ENCODE data around the gene LCLAT1. TPM values are rescaled to one million over a fixed set of nuclear protein-coding genes. Genes with fewer than 3 reads are reported as not detected.
"Not testable (repeated sequence)": the region's sequence is repeated elsewhere in the genome, so short reads cannot be mapped to it uniquely, and the experiment has no call there.

The LCLAT1 gene
- total RNA-seq, 1 donor from 2014 or later: 41.0 TPM

GRCh38 chr2:30504731-30505130 is 57.7 kb downstream of the LCLAT1 start:
- Histone ChIP-seq H3K27me3 (ENCODE audit: low read depth) (no peaks in the 10 kb centered on the region), H3K27ac (replicated peaks) (peak overlapping the region; percentile 3), H3K36me3 (peaks cover 5% of the 10 kb centered on the region), H3K4me3 (no peak overlapping the region), H3K9me3 (replicated peaks) (peaks cover 32% of the 10 kb centered on the region), H3K4me1 (peaks cover 57% of the 10 kb centered on the region)
- no peak for DNase-seq
- intact Hi-C loops (cut with micrococcal nuclease): no loop called here
- TF ChIP-seq, protein P1, sequence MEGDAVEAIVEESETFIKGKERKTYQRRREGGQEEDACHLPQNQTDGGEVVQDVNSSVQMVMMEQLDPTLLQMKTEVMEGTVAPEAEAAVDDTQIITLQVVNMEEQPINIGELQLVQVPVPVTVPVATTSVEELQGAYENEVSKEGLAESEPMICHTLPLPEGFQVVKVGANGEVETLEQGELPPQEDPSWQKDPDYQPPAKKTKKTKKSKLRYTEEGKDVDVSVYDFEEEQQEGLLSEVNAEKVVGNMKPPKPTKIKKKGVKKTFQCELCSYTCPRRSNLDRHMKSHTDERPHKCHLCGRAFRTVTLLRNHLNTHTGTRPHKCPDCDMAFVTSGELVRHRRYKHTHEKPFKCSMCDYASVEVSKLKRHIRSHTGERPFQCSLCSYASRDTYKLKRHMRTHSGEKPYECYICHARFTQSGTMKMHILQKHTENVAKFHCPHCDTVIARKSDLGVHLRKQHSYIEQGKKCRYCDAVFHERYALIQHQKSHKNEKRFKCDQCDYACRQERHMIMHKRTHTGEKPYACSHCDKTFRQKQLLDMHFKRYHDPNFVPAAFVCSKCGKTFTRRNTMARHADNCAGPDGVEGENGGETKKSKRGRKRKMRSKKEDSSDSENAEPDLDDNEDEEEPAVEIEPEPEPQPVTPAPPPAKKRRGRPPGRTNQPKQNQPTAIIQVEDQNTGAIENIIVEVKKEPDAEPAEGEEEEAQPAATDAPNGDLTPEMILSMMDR (IDR thresholded peaks at IDR 0.05; ENCODE audit: borderline replicate concordance): no peak

DNA sequence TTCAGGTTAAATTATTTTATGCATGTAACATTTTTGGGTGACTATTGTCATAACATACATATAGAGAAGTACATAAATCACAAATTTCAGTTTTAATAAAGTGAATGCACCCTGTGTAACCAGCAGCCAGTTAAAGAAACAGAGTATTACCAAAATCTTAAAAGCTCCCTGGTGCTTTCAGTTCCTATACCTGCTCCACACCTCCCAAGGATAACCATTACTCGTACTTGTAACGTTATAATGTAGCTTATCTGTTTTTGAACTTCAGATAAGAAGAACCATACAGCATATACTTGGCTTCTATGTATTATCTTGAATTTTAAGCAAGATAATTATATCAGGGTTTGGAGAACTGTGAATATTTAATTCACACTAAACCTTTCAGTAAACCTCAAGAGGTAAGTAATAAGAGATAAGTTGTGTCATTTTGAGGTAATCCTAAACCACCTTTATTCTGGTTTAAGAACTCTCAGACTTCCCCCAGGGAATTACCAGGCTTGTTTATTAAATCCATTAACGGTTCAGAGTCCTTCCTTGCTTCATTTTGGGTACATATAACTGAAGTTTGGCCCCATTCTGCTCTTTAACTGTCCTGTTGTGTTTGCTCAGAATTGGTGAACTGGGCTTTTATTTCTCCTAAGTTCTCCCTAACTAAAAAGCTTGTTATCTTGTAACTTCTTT is 58.6 kb downstream of the LCLAT1 start:
- intact Hi-C loops (cut with micrococcal nuclease): no loop called here
- Histone ChIP-seq H3K27me3 (ENCODE audit: low read depth) (no peaks in the 10 kb centered on the region), H3K4me3 (no peak overlapping the region), H3K36me3 (peaks cover 2% of the 10 kb centered on the region), H3K27ac (replicated peaks) (peak overlapping the region; percentile 24), H3K9me3 (replicated peaks) (peaks cover 25% of the 10 kb centered on the region), H3K4me1 (peaks cover 66% of the 10 kb centered on the region)
- DNase-seq: no peak
- TF ChIP-seq, protein P1 (IDR thresholded peaks at IDR 0.05; ENCODE audit: borderline replicate concordance): no peak

DNA sequence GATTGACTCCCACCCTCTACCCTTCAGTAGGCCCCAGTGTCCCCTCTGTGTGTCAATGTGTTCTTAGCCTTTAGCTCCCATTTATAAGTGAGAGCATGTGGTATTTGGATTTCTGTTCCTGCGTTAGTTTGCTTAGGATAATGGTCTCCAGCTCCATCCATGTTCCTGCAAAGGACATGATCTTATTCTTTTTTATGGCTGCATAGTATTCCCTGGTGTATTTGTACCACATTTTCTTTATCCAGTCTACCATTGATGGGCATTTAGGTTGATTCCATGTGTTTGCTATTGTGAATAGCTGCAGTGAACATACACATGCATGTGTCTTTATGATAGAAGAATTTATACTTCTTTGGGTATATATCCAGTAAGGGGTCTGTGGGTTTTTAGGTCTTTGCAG is 60.4 kb downstream of the LCLAT1 start:
- H3K4me1 ChIP-seq: peaks cover 77% of the 10 kb centered on the region

GRCh38 chr2:30509716-30510115 is 62.7 kb downstream of the LCLAT1 start:
- no peaks in the 10 kb centered on the region for H3K27me3 ChIP-seq (ENCODE audit: low read depth)
- no peak for DNase-seq
- H3K9me3 ChIP-seq (replicated peaks): peaks cover 14% of the 10 kb centered on the region
- intact Hi-C loops (cut with micrococcal nuclease): no loop called here
- peak overlapping the region; percentile 76 for H3K27ac ChIP-seq (replicated peaks)
- H3K4me1 ChIP-seq: peaks cover 77% of the 10 kb centered on the region
- no peak overlapping the region for H3K4me3 ChIP-seq
- no peaks in the 10 kb centered on the region for H3K36me3 ChIP-seq
- TF ChIP-seq, protein P1 (IDR thresholded peaks at IDR 0.05; ENCODE audit: borderline replicate concordance): no peak

More for the DNA sequence above, 60.4 kb downstream of the LCLAT1 start:
- H3K4me3 ChIP-seq; intact Hi-C loops (cut with micrococcal nuclease); DNase-seq; H3K36me3 ChIP-seq; H3K27me3 ChIP-seq (ENCODE audit: low read depth); H3K27ac ChIP-seq (replicated peaks): not testable (repeated sequence)
- H3K9me3 ChIP-seq (replicated peaks): peaks cover 14% of the 10 kb centered on the region

DNA sequence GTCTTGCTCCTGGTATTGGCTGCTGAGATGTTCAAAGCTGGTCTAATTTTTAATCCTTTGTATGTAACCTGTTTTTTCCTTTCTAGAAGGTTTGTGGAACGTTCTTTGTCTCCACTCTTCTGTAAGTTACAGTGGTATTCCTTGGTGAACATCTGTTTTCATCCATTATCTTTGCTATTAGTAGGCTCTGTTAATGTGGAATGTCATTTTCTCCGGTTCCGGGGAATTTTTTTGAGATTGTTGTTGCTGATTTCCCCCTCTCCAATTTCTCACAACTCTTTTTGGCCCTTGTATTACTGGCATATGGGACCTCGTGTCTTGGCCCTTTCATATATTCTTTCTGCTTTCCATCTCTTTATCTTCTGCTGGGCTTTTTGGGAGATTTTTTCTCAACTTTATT is 63.4 kb downstream of the LCLAT1 start:
- TF ChIP-seq, protein P1 (IDR thresholded peaks at IDR 0.05; ENCODE audit: borderline replicate concordance): no peak
- Histone ChIP-seq H3K27ac (replicated peaks) (peak overlapping the region; percentile 76), H3K27me3 (ENCODE audit: low read depth) (no peaks in the 10 kb centered on the region), H3K9me3 (replicated peaks) (peaks cover 14% of the 10 kb centered on the region), H3K4me1 (peaks cover 77% of the 10 kb centered on the region), H3K36me3 (no peaks in the 10 kb centered on the region), H3K4me3 (no peak overlapping the region)
- DNase-seq: no peak
- intact Hi-C loops (cut with micrococcal nuclease): no loop called here

Data from left ventricle myocardium inferior (tissue), 1 donor.